ENCODE results near the gene VSTM2L. TPM values are rescaled to one million over a fixed set of nuclear protein-coding genes. Genes with fewer than 3 reads are reported as not detected.

VSTM2L gene
- total RNA-seq, 1 donor from 2014 or later, result 12.9 TPM

DNA sequence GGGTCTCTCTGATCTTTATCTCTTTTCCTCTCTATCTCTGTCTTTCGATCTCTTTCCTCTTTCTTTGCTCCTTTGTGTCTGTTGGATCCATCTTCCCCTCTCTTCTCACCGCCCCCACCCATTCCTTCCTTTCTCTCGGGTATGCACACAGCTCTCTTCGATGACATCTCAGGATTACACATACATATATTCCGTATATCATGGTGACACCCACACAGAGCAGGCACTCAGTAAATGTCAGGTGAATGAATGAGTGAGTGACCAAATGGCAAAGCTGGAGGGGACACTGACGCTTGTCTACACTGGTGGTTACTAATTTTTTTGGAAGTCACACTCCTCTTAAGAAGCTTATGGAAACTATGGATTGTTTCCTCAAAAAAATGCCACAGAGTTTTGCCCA is 9.9 kb downstream of the VSTM2L start:
- H3K36me3 ChIP-seq, result no peaks in the 10 kb centered on the region
- ATAC-seq, result no peak
- H3K27ac ChIP-seq, result no peak overlapping the region
- no peak for DNase-seq
- peaks cover 8% of the 10 kb centered on the region for H3K4me1 ChIP-seq
- no peaks in the 10 kb centered on the region for H3K9me3 ChIP-seq
- H3K4me3 ChIP-seq, result no peak overlapping the region
- peaks cover 36% of the 10 kb centered on the region for H3K27me3 ChIP-seq
- TF ChIP-seq, protein P1, sequence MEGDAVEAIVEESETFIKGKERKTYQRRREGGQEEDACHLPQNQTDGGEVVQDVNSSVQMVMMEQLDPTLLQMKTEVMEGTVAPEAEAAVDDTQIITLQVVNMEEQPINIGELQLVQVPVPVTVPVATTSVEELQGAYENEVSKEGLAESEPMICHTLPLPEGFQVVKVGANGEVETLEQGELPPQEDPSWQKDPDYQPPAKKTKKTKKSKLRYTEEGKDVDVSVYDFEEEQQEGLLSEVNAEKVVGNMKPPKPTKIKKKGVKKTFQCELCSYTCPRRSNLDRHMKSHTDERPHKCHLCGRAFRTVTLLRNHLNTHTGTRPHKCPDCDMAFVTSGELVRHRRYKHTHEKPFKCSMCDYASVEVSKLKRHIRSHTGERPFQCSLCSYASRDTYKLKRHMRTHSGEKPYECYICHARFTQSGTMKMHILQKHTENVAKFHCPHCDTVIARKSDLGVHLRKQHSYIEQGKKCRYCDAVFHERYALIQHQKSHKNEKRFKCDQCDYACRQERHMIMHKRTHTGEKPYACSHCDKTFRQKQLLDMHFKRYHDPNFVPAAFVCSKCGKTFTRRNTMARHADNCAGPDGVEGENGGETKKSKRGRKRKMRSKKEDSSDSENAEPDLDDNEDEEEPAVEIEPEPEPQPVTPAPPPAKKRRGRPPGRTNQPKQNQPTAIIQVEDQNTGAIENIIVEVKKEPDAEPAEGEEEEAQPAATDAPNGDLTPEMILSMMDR (IDR thresholded peaks at IDR 0.05), result no peak
- intact Hi-C loops (cut with DNase I), result no loop called here

DNA sequence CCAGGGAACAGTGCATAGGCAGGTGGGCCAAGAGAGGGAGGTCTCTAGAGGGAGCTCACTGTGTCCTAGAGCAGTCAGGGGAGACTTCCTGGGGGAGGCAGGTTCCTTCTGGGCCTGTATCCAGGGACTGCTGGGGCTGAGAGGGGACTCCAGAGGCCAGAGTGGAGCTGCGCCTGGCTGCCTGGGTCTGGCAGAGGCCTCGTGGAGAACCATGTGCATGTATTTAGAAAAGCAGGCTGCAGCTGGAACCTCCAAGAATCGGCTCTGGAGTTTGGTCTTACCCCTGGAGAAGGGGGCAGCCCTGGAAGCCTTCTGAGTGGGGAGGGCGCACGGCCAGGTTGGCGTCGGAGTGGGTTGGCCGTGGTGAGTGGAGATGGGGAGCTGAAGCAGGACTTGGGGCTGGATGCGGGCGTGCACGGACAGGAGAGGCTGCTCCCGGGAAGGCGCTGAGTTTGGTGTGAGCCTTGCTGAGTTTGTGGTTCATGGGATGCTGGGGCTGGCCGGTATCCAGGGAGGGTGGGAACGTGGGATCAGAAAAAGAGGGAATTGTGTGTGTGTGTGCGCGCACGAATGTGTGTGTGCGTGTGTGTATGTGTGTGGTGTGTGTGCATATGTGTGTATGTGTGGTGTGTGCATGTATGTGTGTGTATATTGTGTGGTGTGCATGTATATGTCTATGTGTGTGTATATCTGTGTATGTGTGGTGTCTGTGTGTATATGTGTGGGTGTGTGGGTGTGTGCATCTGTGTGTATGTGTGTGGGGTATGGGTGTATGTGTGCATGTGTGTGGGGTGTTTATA is 10.8 kb downstream of the VSTM2L start:
- peaks cover 36% of the 10 kb centered on the region for H3K27me3 ChIP-seq
- intact Hi-C loops (cut with DNase I), result no loop called here
- ATAC-seq, result no peak

DNA sequence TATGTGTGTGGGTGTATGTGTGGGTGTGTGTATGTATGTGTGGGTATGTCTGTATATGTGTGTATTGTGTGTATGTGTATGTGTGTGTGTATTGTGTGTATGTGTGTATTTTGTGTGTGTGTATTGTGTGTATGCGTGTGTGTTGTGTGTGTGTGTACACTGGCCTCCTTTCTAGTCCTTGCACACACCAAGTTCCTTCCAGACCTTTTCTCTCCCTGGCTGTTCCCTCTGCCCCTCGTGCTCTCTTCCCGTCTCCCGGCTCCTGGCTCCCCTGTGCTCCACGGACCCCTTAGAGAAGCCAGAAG is 11.4 kb downstream of the VSTM2L start:
- H3K36me3 ChIP-seq, result no peaks in the 10 kb centered on the region
- intact Hi-C loops (cut with DNase I), result no loop called here
- peaks cover 36% of the 10 kb centered on the region for H3K27me3 ChIP-seq
- no peak overlapping the region for H3K27ac ChIP-seq
- H3K4me1 ChIP-seq, result peaks cover 8% of the 10 kb centered on the region
- ATAC-seq (no peak), DNase-seq (no peak)
- TF ChIP-seq, protein P1 (IDR thresholded peaks at IDR 0.05), result no peak
- H3K9me3 ChIP-seq, result no peaks in the 10 kb centered on the region
- no peak overlapping the region for H3K4me3 ChIP-seq

More for the DNA sequence above, 10.8 kb downstream of the VSTM2L start:
- Histone ChIP-seq H3K9me3 (no peaks in the 10 kb centered on the region), H3K4me3 (no peak overlapping the region), H3K4me1 (peaks cover 8% of the 10 kb centered on the region), H3K27ac (no peak overlapping the region), H3K36me3 (no peaks in the 10 kb centered on the region)
- TF ChIP-seq, protein P1 (IDR thresholded peaks at IDR 0.05), result no peak
- no peak for DNase-seq

DNA sequence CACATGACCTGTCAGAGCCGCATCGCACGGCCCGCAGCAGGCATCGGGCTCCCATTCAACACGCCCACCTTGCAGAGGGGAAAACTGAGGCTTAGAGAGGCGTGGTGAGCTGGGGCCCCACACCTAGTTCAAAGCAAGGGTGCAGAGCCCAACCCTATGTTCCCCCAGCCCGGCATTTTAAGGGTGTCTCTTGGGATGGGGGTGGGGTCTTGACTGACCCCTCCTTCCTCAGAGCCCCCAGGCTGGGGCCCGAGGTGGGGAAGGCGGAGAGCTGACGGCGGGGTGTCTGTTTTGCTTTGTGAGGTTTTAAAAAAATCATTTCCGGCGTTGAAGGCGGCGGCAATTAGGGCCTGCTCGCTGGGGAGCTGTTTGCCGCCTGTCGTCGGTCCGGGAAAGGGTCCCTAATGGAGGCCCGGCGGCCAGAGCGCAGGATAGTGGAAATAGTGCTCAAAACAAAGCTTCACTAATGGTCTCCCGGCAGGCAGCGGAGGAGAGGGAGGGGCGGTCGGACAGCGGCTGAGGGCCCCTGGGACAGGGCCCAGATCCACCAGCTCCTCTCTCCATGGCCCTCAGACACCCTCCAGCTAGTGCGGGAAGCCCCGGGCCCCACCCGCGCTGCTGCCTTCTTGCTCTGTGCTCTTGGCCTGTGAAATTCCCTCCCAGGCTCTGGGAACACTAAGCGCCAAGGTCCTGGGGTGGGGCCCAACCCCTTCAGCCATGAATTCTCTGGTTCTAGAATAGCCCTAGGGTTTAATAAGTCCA is 11.9 kb downstream of the VSTM2L start:
- H3K36me3 ChIP-seq, result no peaks in the 10 kb centered on the region
- peak; percentile 66 for DNase-seq
- ATAC-seq, result peak; percentile 60
- H3K27ac ChIP-seq, result peak overlapping the region; percentile 24
- H3K4me1 ChIP-seq, result peaks cover 8% of the 10 kb centered on the region
- peak overlapping the region; percentile 25 for H3K4me3 ChIP-seq
- peaks cover 32% of the 10 kb centered on the region for H3K27me3 ChIP-seq
- H3K9me3 ChIP-seq, result no peaks in the 10 kb centered on the region
- intact Hi-C loops (cut with DNase I), result no loop called here
- TF ChIP-seq, protein P1 (IDR thresholded peaks at IDR 0.05), result no peak

DNA sequence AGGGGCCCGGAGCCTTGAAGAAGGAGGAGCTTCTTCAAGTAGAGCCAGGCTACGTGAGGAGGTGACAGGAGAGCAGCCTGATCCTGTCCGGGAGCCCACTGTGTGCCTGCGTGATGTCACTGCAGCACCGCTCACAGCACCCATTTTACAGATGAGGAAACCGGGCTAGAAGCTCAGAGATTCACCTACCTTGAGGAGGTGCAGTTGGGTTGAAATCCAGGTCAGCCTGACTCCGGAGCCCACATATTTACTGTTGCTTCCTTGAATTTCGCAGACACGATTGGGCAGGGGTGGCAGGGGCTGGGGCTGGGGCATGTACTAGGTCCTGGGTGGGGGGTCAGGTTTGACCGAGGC is 12.5 kb downstream of the VSTM2L start:
- DNase-seq, result no peak
- Histone ChIP-seq H3K36me3 (no peaks in the 10 kb centered on the region), H3K9me3 (no peaks in the 10 kb centered on the region), H3K27ac (peak overlapping the region; percentile 24), H3K27me3 (peaks cover 32% of the 10 kb centered on the region), H3K4me3 (no peak overlapping the region), H3K4me1 (peaks cover 8% of the 10 kb centered on the region)
- TF ChIP-seq, protein P1 (IDR thresholded peaks at IDR 0.05), result no peak
- ATAC-seq, result no peak
- intact Hi-C loops (cut with DNase I), result no loop called here
